HEK293 (cell line): ENCODE measurements around the gene PPP1R36.

Experiments
- CTCF ChIA-PET: fragments of 350-600 bp; formaldehyde crosslinking; extraction: SDS; loops from one replicate; lab custom pipeline; 2021; ENCODE audit warnings: antibody characterized with exemption; lab: Yijun Ruan, JAX
- POLR2A ChIA-PET: fragments of 300-600 bp; formaldehyde crosslinking; extraction: SDS; loops from one replicate; lab custom pipeline; 2020; ENCODE audit warnings: antibody characterized with exemption, inconsistent platforms; lab: Yijun Ruan, JAX
- H3K27ac ChIP-seq: fragments of 200-500 bp; sonication (Bioruptor generic); 2 replicates; pipeline ENCODE4 v1.5.1; 2014; ENCODE audit warnings: low read depth, low read length, control low read depth, inconsistent platforms; ENCODE audit errors: extremely low read depth
- H3K36me3 ChIP-seq, 2 experiments: fragments of 200-500 bp in 1 of 2; sonication (Bioruptor generic) in 1 of 2; 1 replicate in 1 of 2; 2 replicates in 1 of 2; pipeline ENCODE4 v1.5.1; 2014 to 2017; ENCODE audit warnings: inconsistent platforms in 2 of 2, low read length in 2 of 2; ENCODE audit not compliant: control insufficient read depth in 2 of 2, insufficient read depth in 1 of 2
- H3K4me1 ChIP-seq: fragments of 200-500 bp; sonication (Bioruptor generic); 2 replicates; pipeline ENCODE4 v1.5.1; 2014; ENCODE audit warnings: mild to moderate bottlenecking, low read length, inconsistent platforms; ENCODE audit not compliant: control insufficient read depth, insufficient read depth
- H3K4me3 ChIP-seq: 2 replicates; pipeline ENCODE4 v1.5.1; 2011; ENCODE audit warnings: low read depth, mild to moderate bottlenecking, control low read depth, low read length, moderate library complexity
- H3K9me3 ChIP-seq: fragments of 200-500 bp; sonication (Bioruptor generic); 2 replicates; pipeline ENCODE4 v1.5.1; 2014; ENCODE audit warnings: low read depth, low read length, inconsistent platforms; ENCODE audit not compliant: control insufficient read depth, insufficient read depth
- AEBP2 ChIP-seq: fragments of 450-650 bp; formaldehyde crosslinking; IDR thresholded peaks from 2 replicates; pipeline ENCODE4 v1.5.1; 2016; ENCODE audit warnings: missing biosample characterization, missing genetic modification characterization, borderline replicate concordance
- HOXA7 ChIP-seq: sonication (generic); formaldehyde crosslinking; IDR thresholded peaks from 2 replicates; pipeline ENCODE4 v1.8.1; 2022; ENCODE audit warnings: missing genetic modification reagents, borderline replicate concordance
- IKZF3 ChIP-seq: fragments of 450-650 bp; IDR thresholded peaks from 2 replicates; pipeline ENCODE4 v1.5.0; 2018; ENCODE audit warnings: missing biosample characterization, mild to moderate bottlenecking, missing genetic modification characterization, moderate library complexity
- PRDM6 ChIP-seq: fragments of 450-650 bp; formaldehyde crosslinking; IDR thresholded peaks from 2 replicates; pipeline ENCODE4 v1.5.1; 2017; ENCODE audit warnings: missing biosample characterization, missing genetic modification characterization
- SP7 ChIP-seq: fragments of 450-650 bp; formaldehyde crosslinking; IDR thresholded peaks from 2 replicates; pipeline ENCODE4 v1.5.1; 2016; ENCODE audit warnings: missing biosample characterization, missing genetic modification characterization
- ZBTB11 ChIP-seq: fragments of 450-650 bp; formaldehyde crosslinking; conservative IDR thresholded peaks from 2 replicates; pipeline ENCODE4 v1.5.1; 2016; ENCODE audit warnings: low read depth, missing biosample characterization, missing genetic modification characterization
- ZFP37 ChIP-seq: fragments of 450-650 bp; formaldehyde crosslinking; IDR thresholded peaks from 2 replicates; pipeline ENCODE4 v1.5.1; 2016; ENCODE audit warnings: missing biosample characterization, missing genetic modification characterization
- ZNF175 ChIP-seq: fragments of 450-650 bp; formaldehyde crosslinking; IDR thresholded peaks from 2 replicates; pipeline ENCODE4 v1.5.1; 2016; ENCODE audit warnings: missing biosample characterization, missing genetic modification characterization
- ZNF335 ChIP-seq: fragments of 450-650 bp; formaldehyde crosslinking; conservative IDR thresholded peaks from 2 replicates; pipeline ENCODE4 v1.5.1; 2016; ENCODE audit warnings: missing biosample characterization, missing genetic modification characterization
- ZNF530 ChIP-seq: fragments of 450-650 bp; formaldehyde crosslinking; IDR thresholded peaks from 2 replicates; pipeline ENCODE4 v1.5.1; 2016; ENCODE audit warnings: low read depth, missing biosample characterization, missing genetic modification characterization
- ZNF768 ChIP-seq: fragments of 450-650 bp; formaldehyde crosslinking; IDR thresholded peaks from 2 replicates; pipeline ENCODE4 v1.5.1; 2018; ENCODE audit warnings: missing biosample characterization, mild to moderate bottlenecking, missing genetic modification characterization
- ZNF785 ChIP-seq: fragments of 450-650 bp; formaldehyde crosslinking; IDR thresholded peaks from 2 replicates; pipeline ENCODE4 v1.5.1; 2016; ENCODE audit warnings: missing biosample characterization, missing genetic modification characterization
- TF ChIP-seq, protein P1 (sequence below): fragments of 450-650 bp; formaldehyde crosslinking; IDR thresholded peaks from 2 replicates; pipeline ENCODE4 v1.5.0; 2017; ENCODE audit warnings: missing biosample characterization, missing genetic modification characterization, borderline replicate concordance
- TF ChIP-seq, protein P2 (sequence below): fragments of 450-650 bp; formaldehyde crosslinking; IDR thresholded peaks from 2 replicates; pipeline ENCODE4 v1.5.1; 2016; ENCODE audit warnings: missing biosample characterization, missing genetic modification characterization
- TF ChIP-seq, protein P3 (sequence below): fragments of 450-650 bp; formaldehyde crosslinking; IDR thresholded peaks from 2 replicates; pipeline ENCODE4 v1.5.1; 2016; ENCODE audit warnings: missing biosample characterization, missing genetic modification characterization

The PPP1R36 gene

GRCh38 chr14:64544607-64545312, 5.0 kb upstream of the PPP1R36 start:
- H3K4me1 ChIP-seq: peaks cover 13% of the 10 kb centered on the region
- CTCF ChIA-PET: interaction anchor here (0.6 to 2.7 kb wide), 5 partner anchors 10 to 92 kb away, joined by 3 to 9 read pairs (median 5); no protein-coding TSS in a partner anchor
- H3K9me3 ChIP-seq: no peaks in the 10 kb centered on the region
- POLR2A ChIA-PET: interaction anchor here (0.7 to 1.6 kb wide), 2 partner anchors 39 to 68 kb away, joined by 3 to 4 read pairs; no protein-coding TSS in a partner anchor
- no peak for TF ChIP-seq ZNF768 (tag by site-specific recombination)
- TF ChIP-seq ZNF335 (tag by site-specific recombination): no peak
- no peak for TF ChIP-seq ZBTB11 (tag by site-specific recombination)
- TF ChIP-seq IKZF3 (tag by site-specific recombination): no peak
- TF ChIP-seq, protein P1, sequence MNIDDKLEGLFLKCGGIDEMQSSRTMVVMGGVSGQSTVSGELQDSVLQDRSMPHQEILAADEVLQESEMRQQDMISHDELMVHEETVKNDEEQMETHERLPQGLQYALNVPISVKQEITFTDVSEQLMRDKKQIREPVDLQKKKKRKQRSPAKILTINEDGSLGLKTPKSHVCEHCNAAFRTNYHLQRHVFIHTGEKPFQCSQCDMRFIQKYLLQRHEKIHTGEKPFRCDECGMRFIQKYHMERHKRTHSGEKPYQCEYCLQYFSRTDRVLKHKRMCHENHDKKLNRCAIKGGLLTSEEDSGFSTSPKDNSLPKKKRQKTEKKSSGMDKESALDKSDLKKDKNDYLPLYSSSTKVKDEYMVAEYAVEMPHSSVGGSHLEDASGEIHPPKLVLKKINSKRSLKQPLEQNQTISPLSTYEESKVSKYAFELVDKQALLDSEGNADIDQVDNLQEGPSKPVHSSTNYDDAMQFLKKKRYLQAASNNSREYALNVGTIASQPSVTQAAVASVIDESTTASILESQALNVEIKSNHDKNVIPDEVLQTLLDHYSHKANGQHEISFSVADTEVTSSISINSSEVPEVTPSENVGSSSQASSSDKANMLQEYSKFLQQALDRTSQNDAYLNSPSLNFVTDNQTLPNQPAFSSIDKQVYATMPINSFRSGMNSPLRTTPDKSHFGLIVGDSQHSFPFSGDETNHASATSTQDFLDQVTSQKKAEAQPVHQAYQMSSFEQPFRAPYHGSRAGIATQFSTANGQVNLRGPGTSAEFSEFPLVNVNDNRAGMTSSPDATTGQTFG (tag by site-specific recombination): no peak
- TF ChIP-seq, protein P2, sequence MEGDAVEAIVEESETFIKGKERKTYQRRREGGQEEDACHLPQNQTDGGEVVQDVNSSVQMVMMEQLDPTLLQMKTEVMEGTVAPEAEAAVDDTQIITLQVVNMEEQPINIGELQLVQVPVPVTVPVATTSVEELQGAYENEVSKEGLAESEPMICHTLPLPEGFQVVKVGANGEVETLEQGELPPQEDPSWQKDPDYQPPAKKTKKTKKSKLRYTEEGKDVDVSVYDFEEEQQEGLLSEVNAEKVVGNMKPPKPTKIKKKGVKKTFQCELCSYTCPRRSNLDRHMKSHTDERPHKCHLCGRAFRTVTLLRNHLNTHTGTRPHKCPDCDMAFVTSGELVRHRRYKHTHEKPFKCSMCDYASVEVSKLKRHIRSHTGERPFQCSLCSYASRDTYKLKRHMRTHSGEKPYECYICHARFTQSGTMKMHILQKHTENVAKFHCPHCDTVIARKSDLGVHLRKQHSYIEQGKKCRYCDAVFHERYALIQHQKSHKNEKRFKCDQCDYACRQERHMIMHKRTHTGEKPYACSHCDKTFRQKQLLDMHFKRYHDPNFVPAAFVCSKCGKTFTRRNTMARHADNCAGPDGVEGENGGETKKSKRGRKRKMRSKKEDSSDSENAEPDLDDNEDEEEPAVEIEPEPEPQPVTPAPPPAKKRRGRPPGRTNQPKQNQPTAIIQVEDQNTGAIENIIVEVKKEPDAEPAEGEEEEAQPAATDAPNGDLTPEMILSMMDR (tag by site-specific recombination): no peak
- TF ChIP-seq SP7: 0 out of 2 replicates have a peak, but pooled peaks have one; percentile 22
- no peak for TF ChIP-seq HOXA7 (CRISPR knock-in tag)
- peak; percentile 49 for TF ChIP-seq PRDM6 (tag by site-specific recombination)
- no peak for TF ChIP-seq ZNF785 (tag by site-specific recombination)
- TF ChIP-seq ZNF175 (tag by site-specific recombination): no peak
- TF ChIP-seq, protein P3, sequence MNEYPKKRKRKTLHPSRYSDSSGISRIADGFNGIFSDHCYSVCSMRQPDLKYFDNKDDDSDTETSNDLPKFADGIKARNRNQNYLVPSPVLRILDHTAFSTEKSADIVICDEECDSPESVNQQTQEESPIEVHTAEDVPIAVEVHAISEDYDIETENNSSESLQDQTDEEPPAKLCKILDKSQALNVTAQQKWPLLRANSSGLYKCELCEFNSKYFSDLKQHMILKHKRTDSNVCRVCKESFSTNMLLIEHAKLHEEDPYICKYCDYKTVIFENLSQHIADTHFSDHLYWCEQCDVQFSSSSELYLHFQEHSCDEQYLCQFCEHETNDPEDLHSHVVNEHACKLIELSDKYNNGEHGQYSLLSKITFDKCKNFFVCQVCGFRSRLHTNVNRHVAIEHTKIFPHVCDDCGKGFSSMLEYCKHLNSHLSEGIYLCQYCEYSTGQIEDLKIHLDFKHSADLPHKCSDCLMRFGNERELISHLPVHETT: no peak
- no peak for TF ChIP-seq AEBP2 (tag by site-specific recombination)
- no peak for TF ChIP-seq ZFP37
- TF ChIP-seq ZNF530 (tag by site-specific recombination): no peak
- H3K36me3 ChIP-seq: no peaks in the 10 kb centered on the region; a peak in 1 of 3 replicates
- no peak overlapping the region for H3K27ac ChIP-seq
- H3K4me3 ChIP-seq: peak overlapping the region; percentile 10; the same call in 1 of the 2 replicates
